H1 (cell line): Measurements from ENCODE around the gene FRZB. TPM values are rescaled to one million over a fixed set of nuclear protein-coding genes. Genes with fewer than 3 reads are reported as not detected.

Source experiments
- CTCF ChIA-PET: fragments of 300-600 bp; sonication (Branson Sonifier 250); formaldehyde crosslinking; loops from one replicate; lab custom pipeline; 2021; ENCODE audit not compliant: partially characterized antibody; lab: Charles Lee
- POLR2A ChIA-PET: fragments of 300-600 bp; sonication (Branson Sonifier 250); formaldehyde crosslinking; loops from one replicate; lab custom pipeline; 2021; ENCODE audit warnings: inconsistent platforms; ENCODE audit not compliant: partially characterized antibody; lab: Charles Lee
- DNase-seq, 2 experiments: peaks; one replicate each; pipeline versions ENCODE4 v3.0.0 to v3.0.0-alpha.2; 2010 to 2022; ENCODE audit warnings: low spot score in 2 of 2, low read depth in 1 of 2, mixed read lengths in 1 of 2
- FAIRE-seq: peaks from 2 replicates; lab custom pipeline; 2011; peaks lifted over from hg19 to GRCh38; lab: Jason Lieb, UNC
- H2AFZ ChIP-seq: 2 replicates; pipeline ENCODE4 v1.8.1; 2012; ENCODE audit warnings: low read length, inconsistent platforms
- H2AK5ac ChIP-seq: 2 replicates; pipeline ENCODE4 v1.6.1; 2013; ENCODE audit warnings: low read depth, low read length
- H2BK120ac ChIP-seq: replicated peaks from 2 replicates; pipeline ENCODE3; 2013; ENCODE audit warnings: low read depth, low read length, inconsistent platforms
- H2BK12ac ChIP-seq: 2 replicates; pipeline ENCODE4 v1.6.1; 2013; ENCODE audit warnings: low read depth, low read length
- H2BK15ac ChIP-seq: 2 replicates; pipeline ENCODE4 v1.6.1; 2013; ENCODE audit warnings: low read length
- H2BK20ac ChIP-seq: 2 replicates; pipeline ENCODE4 v1.6.1; 2013; ENCODE audit warnings: low read length
- H2BK5ac ChIP-seq: 2 replicates; pipeline ENCODE4 v1.6.1; 2013; ENCODE audit warnings: low read depth, low read length
- H3K14ac ChIP-seq: 2 replicates; pipeline ENCODE4 v1.6.1; 2013; ENCODE audit warnings: inconsistent platforms; ENCODE audit not compliant: insufficient read length
- H3K18ac ChIP-seq: 2 replicates; pipeline ENCODE4 v1.6.1; 2013; ENCODE audit warnings: low read length; ENCODE audit errors: extremely low read depth
- H3K23ac ChIP-seq: 2 replicates; pipeline ENCODE4 v1.6.1; 2013; ENCODE audit warnings: inconsistent platforms; ENCODE audit not compliant: insufficient read length
- H3K23me2 ChIP-seq: 2 replicates; pipeline ENCODE4 v1.6.1; 2013; ENCODE audit warnings: low read depth, low read length
- H3K27ac ChIP-seq: 2 replicates; pipeline ENCODE4 v1.6.1; 2011; ENCODE audit warnings: low read depth, low read length, inconsistent platforms
- H3K27me3 ChIP-seq, 4 experiments: replicated peaks in 1 of 4; 1 replicate in 1 of 4; 2 replicates in 3 of 4; pipeline versions ENCODE4 v1.6.1 to v1.8.1; 2011 to 2013; ENCODE audit warnings: low read length in 3 of 4, mild to moderate bottlenecking in 3 of 4, inconsistent platforms in 2 of 4, mixed read lengths in 2 of 4, moderate library complexity in 1 of 4; ENCODE audit not compliant: control insufficient read depth in 3 of 4, insufficient read depth in 3 of 4; ENCODE audit errors: extremely low read depth in 1 of 4
- H3K36me3 ChIP-seq, 4 experiments: 2 replicates each; pipeline versions ENCODE4 v1.6.1 to v1.8.1; 2011 to 2013; ENCODE audit warnings: mild to moderate bottlenecking in 4 of 4, low read length in 3 of 4, moderate library complexity in 2 of 4, control low read depth in 1 of 4, inconsistent platforms in 1 of 4; ENCODE audit not compliant: insufficient read depth in 4 of 4, control insufficient read depth in 2 of 4
- H3K4ac ChIP-seq: replicated peaks from 2 replicates; pipeline ENCODE3; 2013; ENCODE audit warnings: low read length, low read depth, mixed read lengths, inconsistent platforms; ENCODE audit not compliant: insufficient read length
- H3K4me1 ChIP-seq, 4 experiments: replicated peaks in 1 of 4; 1 replicate in 1 of 4; 2 replicates in 3 of 4; pipeline versions ENCODE4 v1.6.1 to v1.8.1; 2011 to 2013; ENCODE audit warnings: low read length in 3 of 4, inconsistent platforms in 2 of 4, mixed read lengths in 1 of 4; ENCODE audit not compliant: insufficient read depth in 4 of 4, control insufficient read depth in 3 of 4
- H3K4me2 ChIP-seq, 2 experiments: 2 replicates each; pipeline versions ENCODE4 v1.6.1 to v1.8.1; 2011 to 2013; ENCODE audit warnings: low read depth in 2 of 2, low read length in 2 of 2, control low read depth in 1 of 2, inconsistent platforms in 1 of 2, mild to moderate bottlenecking in 1 of 2; ENCODE audit not compliant: insufficient read depth in 1 of 2
- H3K4me3 ChIP-seq, 4 experiments: fragments of 200-600, 300-600 bp in 1 of 4; sonication (generic), shearing (Covaris generic), sonication (Bioruptor Twin) in 1 of 4; 2 replicates each; pipeline versions ENCODE4 v1.5.1 to v1.8.1; 2011 to 2016; ENCODE audit warnings: low read length in 4 of 4, low read depth in 3 of 4, control low read depth in 2 of 4, inconsistent platforms in 2 of 4, mild to moderate bottlenecking in 2 of 4, mixed read lengths in 1 of 4, moderate library complexity in 1 of 4; ENCODE audit not compliant: insufficient read depth in 2 of 4; ENCODE audit errors: extremely low read depth in 1 of 4
- H3K56ac ChIP-seq: replicated peaks from 2 replicates; pipeline ENCODE3; 2013; ENCODE audit warnings: low read depth, mild to moderate bottlenecking, mixed read lengths, low read length, inconsistent platforms; ENCODE audit not compliant: insufficient read length
- H3K79me1 ChIP-seq: 2 replicates; pipeline ENCODE4 v1.6.1; 2013; ENCODE audit warnings: low read depth, low read length, control low read depth
- H3K79me2 ChIP-seq, 2 experiments: 2 replicates each; pipeline versions ENCODE4 v1.6.1 to v1.8.1; 2012 to 2013; ENCODE audit warnings: low read length in 2 of 2, mild to moderate bottlenecking in 2 of 2, inconsistent platforms in 1 of 2; ENCODE audit not compliant: insufficient read depth in 2 of 2, control insufficient read depth in 1 of 2
- H3K9ac ChIP-seq, 4 experiments: replicated peaks in 1 of 4; 1 replicate in 1 of 4; 2 replicates in 3 of 4; pipeline versions ENCODE4 v1.6.1 to v1.8.1; 2011 to 2013; ENCODE audit warnings: low read depth in 3 of 4, low read length in 3 of 4, control low read depth in 2 of 4, mild to moderate bottlenecking in 2 of 4, moderate library complexity in 2 of 4, inconsistent platforms in 1 of 4; ENCODE audit errors: extremely low read depth in 1 of 4
- H3K9me3 ChIP-seq, 2 experiments: 2 replicates each; pipeline versions ENCODE4 v1.6.1 to v1.8.1; 2012 to 2013; ENCODE audit warnings: mild to moderate bottlenecking in 2 of 2, moderate library complexity in 2 of 2, control low read depth in 1 of 2, inconsistent platforms in 1 of 2, low read depth in 1 of 2, low read length in 1 of 2, mixed read lengths in 1 of 2; ENCODE audit not compliant: insufficient read depth in 2 of 2
- H4K20me1 ChIP-seq, 2 experiments: replicated peaks in 1 of 2; 2 replicates each; pipeline versions ENCODE3 to v1.8.1; 2011 to 2013; ENCODE audit warnings: inconsistent platforms in 2 of 2, low read length in 2 of 2, mild to moderate bottlenecking in 1 of 2; ENCODE audit not compliant: insufficient read depth in 2 of 2, control insufficient read depth in 1 of 2
- H4K5ac ChIP-seq: 2 replicates; pipeline ENCODE4 v1.6.1; 2013; ENCODE audit warnings: low read length, low read depth, mixed read lengths, inconsistent platforms; ENCODE audit not compliant: insufficient read length
- H4K8ac ChIP-seq: 2 replicates; pipeline ENCODE4 v1.8.0; 2013; ENCODE audit warnings: mild to moderate bottlenecking, moderate library complexity, low read length, inconsistent platforms; ENCODE audit not compliant: insufficient read depth; ENCODE audit errors: extremely low read depth
- H4K91ac ChIP-seq: replicated peaks from 2 replicates; pipeline ENCODE3; 2013; ENCODE audit warnings: low read length, mixed read lengths, inconsistent platforms; ENCODE audit not compliant: insufficient read length
- BACH1 ChIP-seq: IDR thresholded peaks from 2 replicates; pipeline ENCODE4 v1.6.1; 2012; ENCODE audit warnings: low read length, improper control_type of control experiment
- CREB1 ChIP-seq: IDR thresholded peaks from 2 replicates; pipeline ENCODE4 v1.6.1; 2012; ENCODE audit warnings: inconsistent platforms
- EGR1 ChIP-seq: IDR thresholded peaks from 2 replicates; pipeline ENCODE4 v1.6.1; 2011; ENCODE audit warnings: low read depth, low read length, borderline replicate concordance
- EP300 ChIP-seq, 2 experiments: IDR thresholded peaks; 1 replicate in 1 of 2; 2 replicates in 1 of 2; pipeline ENCODE4 v1.6.1; 2011 to 2012; ENCODE audit warnings: low read depth in 2 of 2, low read length in 2 of 2, mild to moderate bottlenecking in 2 of 2, borderline replicate concordance in 1 of 2, inconsistent platforms in 1 of 2, moderate library complexity in 1 of 2
- GABPA ChIP-seq: IDR thresholded peaks from 2 replicates; pipeline ENCODE4 v1.6.1; 2011; ENCODE audit warnings: mild to moderate bottlenecking, low read length, moderate library complexity, borderline replicate concordance; ENCODE audit not compliant: insufficient read depth
- KDM5A ChIP-seq: fragments of 200-600 bp; IDR thresholded peaks from 2 replicates; pipeline ENCODE4 v1.7.1; 2012; ENCODE audit warnings: mild to moderate bottlenecking, low read length, inconsistent platforms, mixed read lengths
- SIRT6 ChIP-seq: IDR thresholded peaks from one replicate; pipeline ENCODE4 v1.7.1; 2012; ENCODE audit warnings: low read length, inconsistent platforms
- TEAD4 ChIP-seq: IDR thresholded peaks from 2 replicates; pipeline ENCODE4 v1.6.1; 2012; ENCODE audit warnings: low read depth, low read length, inconsistent platforms, mixed read lengths
- USF2 ChIP-seq: IDR thresholded peaks from 2 replicates; pipeline ENCODE4 v1.6.1; 2011; ENCODE audit warnings: low read length, improper control_type of control experiment
- ZNF274 ChIP-seq: IDR thresholded peaks from 2 replicates; pipeline ENCODE4 v1.7.0; 2012; ENCODE audit warnings: low read length, borderline replicate concordance; ENCODE audit errors: extremely low read depth
- WGBS, 2 experiments: shearing (Covaris generic) in 1 of 2; methylation state at CpG; one replicate each; pipeline versions ENCODE4 v1.1.6 to v1.1.7; 2013 to 2015; ENCODE audit warnings: low lambda C conversion rate in 2 of 2, mixed read lengths in 2 of 2, inconsistent platforms in 1 of 2, low coverage in 1 of 2, missing lambda C conversion rate in 1 of 2; ENCODE audit not compliant: insufficient replicate concordance in 2 of 2, insufficient coverage in 1 of 2, insufficient read length in 1 of 2; ENCODE audit errors: extremely low coverage in 1 of 2, missing lambda C conversion rate in 1 of 2; 5-methylcytosine and 5-hydroxymethylcytosine counted together
- polyA plus RNA-seq, 7 experiments: library from polyadenylated mRNA; depleted of rRNA in 3 of 7; stranded (reverse) in 5 of 7; unstranded in 2 of 7; fragments of >200 nt in 5 of 7; fragments of 200-250 nt in 2 of 7; gene quantifications; 1 replicate in 5 of 7; 2 replicates in 1 of 7; 4 replicates in 1 of 7; pipeline versions ENCODE4 v1.2.1 to v1.2.3, GENCODE V29; 2011 to 2013; ENCODE audit warnings: missing spikeins in 2 of 7, mixed read lengths in 2 of 7
- total RNA-seq: library from RNA; stranded (reverse); fragmentation: NEBNext Ultra II Directional; extraction: Animal tissue kit (Norgen Biotek cat#: 25700); gene quantifications from 2 replicates; pipeline ENCODE4 v1.2.1, GENCODE V29; 2021
- TF ChIP-seq, protein P1 (sequence below): IDR thresholded peaks from 2 replicates; pipeline ENCODE4 v1.6.1; 2012; ENCODE audit warnings: inconsistent platforms

The FRZB gene
- total and polyA plus RNA-seq, 2 of the 8 experiments (the other 6 are each of a cell fraction or from before 2014, with no cell fraction given) = 4.4 to 4.6 TPM

GRCh38 chr2:182915369-182916326 lies 49.2 kb upstream of the FRZB start:
- no peaks in the 10 kb centered on the region for H3K79me1 ChIP-seq
- no peak overlapping the region for H3K14ac ChIP-seq
- H3K23me2 ChIP-seq = no peaks in the 10 kb centered on the region
- no peak overlapping the region for H3K4me2 ChIP-seq
- H2AFZ ChIP-seq = no peak overlapping the region
- H3K27me3 ChIP-seq = no peaks in the 10 kb centered on the region
- no peak overlapping the region for H2AK5ac ChIP-seq
- H3K4me3 ChIP-seq = no peak overlapping the region
- DNase-seq (no peak), FAIRE-seq (no peak)
- H3K9me3 ChIP-seq = no peaks in the 10 kb centered on the region
- no peak overlapping the region for H3K4ac ChIP-seq
- H2BK15ac ChIP-seq = no peak overlapping the region
- no peak overlapping the region for H2BK12ac ChIP-seq
- POLR2A ChIA-PET = interaction anchor here (0.7 kb wide), 1 partner anchor 11 kb away, joined by 3 read pairs; no protein-coding TSS in a partner anchor
- H3K23ac ChIP-seq = no peak overlapping the region
- CTCF ChIA-PET = interaction anchor here (0.6 to 2.5 kb wide), 10 partner anchors 12 to 153 kb away, joined by 3 to 9 read pairs (median 3); no protein-coding TSS in a partner anchor
- no peak overlapping the region for H2BK20ac ChIP-seq
- H3K27ac ChIP-seq = no peak overlapping the region
- H3K36me3 ChIP-seq = peaks cover 0 to 28% (median 7%) of the 10 kb centered on the region in 4 experiments; a peak in 5 of 8 replicates
- H3K4me1 ChIP-seq = peaks cover 0 to 3% (median 0%) of the 10 kb centered on the region in 4 experiments; a peak in 1 of 7 replicates
- H4K20me1 ChIP-seq = no peaks in the 10 kb centered on the region
- no peak overlapping the region for H3K9ac ChIP-seq
- H3K79me2 ChIP-seq = no peaks in the 10 kb centered on the region
- H4K5ac ChIP-seq = no peak overlapping the region
- WGBS, 2 experiments = 96% methylated on average over 4 of the region's 6 CpGs; no CpG with 5 or more reads in 1 of the 2 experiments
- H2BK5ac ChIP-seq = no peak overlapping the region
- H4K8ac ChIP-seq = no peak overlapping the region
- H3K18ac ChIP-seq = no peak overlapping the region
- no peak overlapping the region for H3K56ac ChIP-seq
- no peak overlapping the region for H4K91ac ChIP-seq
- H2BK120ac ChIP-seq = no peak overlapping the region
- TF ChIP-seq EP300 (IDR thresholded peaks at IDR 0.05; ENCODE audit: borderline replicate concordance in 1 of 2, low read depth in 2 of 2, low read length in 2 of 2) (no peak), GABPA (no peak), USF2 (no peak), BACH1 (no peak), CREB1 (no peak), EGR1 (no peak), SIRT6 (no peak), ZNF274 (no peak), KDM5A (no peak), TEAD4 (no peak)
- TF ChIP-seq, protein P1, sequence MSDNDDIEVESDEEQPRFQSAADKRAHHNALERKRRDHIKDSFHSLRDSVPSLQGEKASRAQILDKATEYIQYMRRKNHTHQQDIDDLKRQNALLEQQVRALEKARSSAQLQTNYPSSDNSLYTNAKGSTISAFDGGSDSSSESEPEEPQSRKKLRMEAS = no peak
